ENCODE data around the gene LAMA2. TPM values are rescaled to one million over a fixed set of nuclear protein-coding genes. Genes with fewer than 3 reads are reported as not detected.

Gene LAMA2
- total RNA-seq, 1 donor from 2014 or later = 0.47 TPM

- H3K4me1 Mint-ChIP-seq = no peaks in the 10 kb centered on the region
- H3K27ac Mint-ChIP-seq = no peak overlapping the region
- no peaks in the 10 kb centered on the region for H3K9me3 Mint-ChIP-seq
- H3K27me3 Mint-ChIP-seq = peaks cover 4% of the 10 kb centered on the region
- intact Hi-C loops (cut with micrococcal nuclease) = no loop called here
- H3K4me3 Mint-ChIP-seq = no peak overlapping the region
- no peaks in the 10 kb centered on the region for H3K36me3 Mint-ChIP-seq (ENCODE audit: low read depth)
- DNase-seq = no peak
Measured at GRCh38 chr6:129184324-129184723, 301.4 kb downstream of the LAMA2 start.

GRCh38 chr6:129184808-129185366 is 301.9 kb downstream of the LAMA2 start:
- no peak for DNase-seq
- Mint-ChIP-seq H3K27ac (no peak overlapping the region), H3K27me3 (peaks cover 4% of the 10 kb centered on the region), H3K9me3 (no peaks in the 10 kb centered on the region), H3K36me3 (ENCODE audit: low read depth) (no peaks in the 10 kb centered on the region), H3K4me3 (no peak overlapping the region), H3K4me1 (no peaks in the 10 kb centered on the region)
- intact Hi-C loops (cut with micrococcal nuclease) = no loop called here

GRCh38 chr6:129186988-129187387 is 304.1 kb downstream of the LAMA2 start:
- H3K9me3 Mint-ChIP-seq = no peaks in the 10 kb centered on the region
- DNase-seq = no peak
- H3K27me3 Mint-ChIP-seq = peaks cover 2% of the 10 kb centered on the region
- no peak overlapping the region for H3K4me3 Mint-ChIP-seq
- H3K4me1 Mint-ChIP-seq = no peaks in the 10 kb centered on the region
- no peak overlapping the region for H3K27ac Mint-ChIP-seq
- intact Hi-C loops (cut with micrococcal nuclease) = no loop called here
- H3K36me3 Mint-ChIP-seq (ENCODE audit: low read depth) = no peaks in the 10 kb centered on the region

- Mint-ChIP-seq H3K4me3 (no peak overlapping the region), H3K4me1 (no peaks in the 10 kb centered on the region), H3K9me3 (no peaks in the 10 kb centered on the region), H3K27me3 (peaks cover 2% of the 10 kb centered on the region), H3K27ac (no peak overlapping the region), H3K36me3 (ENCODE audit: low read depth) (no peaks in the 10 kb centered on the region)
- DNase-seq = no peak
- intact Hi-C loops (cut with micrococcal nuclease) = no loop called here
Measured at GRCh38 chr6:129188306-129188705, 305.4 kb downstream of the LAMA2 start.

GRCh38 chr6:129188795-129189194 is 305.9 kb downstream of the LAMA2 start:
- H3K36me3 Mint-ChIP-seq (ENCODE audit: low read depth) = no peaks in the 10 kb centered on the region
- no peaks in the 10 kb centered on the region for H3K9me3 Mint-ChIP-seq
- no peak overlapping the region for H3K27ac Mint-ChIP-seq
- intact Hi-C loops (cut with micrococcal nuclease) = no loop called here
- H3K4me3 Mint-ChIP-seq = no peak overlapping the region
- DNase-seq = no peak
- no peaks in the 10 kb centered on the region for H3K4me1 Mint-ChIP-seq
- peaks cover 2% of the 10 kb centered on the region for H3K27me3 Mint-ChIP-seq

- H3K4me1 Mint-ChIP-seq = no peaks in the 10 kb centered on the region
- no peak for DNase-seq
- H3K27ac Mint-ChIP-seq = no peak overlapping the region
- no peak overlapping the region for H3K4me3 Mint-ChIP-seq
- no peaks in the 10 kb centered on the region for H3K36me3 Mint-ChIP-seq (ENCODE audit: low read depth)
- intact Hi-C loops (cut with micrococcal nuclease) = no loop called here
- H3K27me3 Mint-ChIP-seq = peaks cover 2% of the 10 kb centered on the region
- H3K9me3 Mint-ChIP-seq = no peaks in the 10 kb centered on the region
Measured at GRCh38 chr6:129189266-129189665, 306.3 kb downstream of the LAMA2 start.

- Mint-ChIP-seq H3K4me3 (no peak overlapping the region), H3K36me3 (ENCODE audit: low read depth) (no peaks in the 10 kb centered on the region), H3K9me3 (no peaks in the 10 kb centered on the region), H3K27me3 (no peaks in the 10 kb centered on the region), H3K27ac (no peak overlapping the region), H3K4me1 (no peaks in the 10 kb centered on the region)
- no peak for DNase-seq
- intact Hi-C loops (cut with micrococcal nuclease) = no loop called here
Measured at GRCh38 chr6:129191235-129191634, 308.3 kb downstream of the LAMA2 start.

- Mint-ChIP-seq H3K36me3 (ENCODE audit: low read depth) (no peaks in the 10 kb centered on the region), H3K27me3 (peaks cover 2% of the 10 kb centered on the region), H3K27ac (no peak overlapping the region), H3K9me3 (no peaks in the 10 kb centered on the region), H3K4me3 (no peak overlapping the region), H3K4me1 (no peaks in the 10 kb centered on the region)
- no peak for DNase-seq
- intact Hi-C loops (cut with micrococcal nuclease) = no loop called here
Measured at GRCh38 chr6:129192458-129192989, 309.6 kb downstream of the LAMA2 start.

- no peak for DNase-seq
- H3K4me3 Mint-ChIP-seq = no peak overlapping the region
- H3K36me3 Mint-ChIP-seq (ENCODE audit: low read depth) = no peaks in the 10 kb centered on the region
- H3K4me1 Mint-ChIP-seq = no peaks in the 10 kb centered on the region
- no peaks in the 10 kb centered on the region for H3K9me3 Mint-ChIP-seq
- intact Hi-C loops (cut with micrococcal nuclease) = no loop called here
- H3K27ac Mint-ChIP-seq = no peak overlapping the region
- H3K27me3 Mint-ChIP-seq = peaks cover 2% of the 10 kb centered on the region
Measured at GRCh38 chr6:129194306-129194941, 311.5 kb downstream of the LAMA2 start.

- H3K4me1 Mint-ChIP-seq = no peaks in the 10 kb centered on the region
- no peaks in the 10 kb centered on the region for H3K9me3 Mint-ChIP-seq
- no peaks in the 10 kb centered on the region for H3K36me3 Mint-ChIP-seq (ENCODE audit: low read depth)
- no peak overlapping the region for H3K27ac Mint-ChIP-seq
- no peak overlapping the region for H3K4me3 Mint-ChIP-seq
- DNase-seq = no peak
- H3K27me3 Mint-ChIP-seq = peaks cover 2% of the 10 kb centered on the region
- intact Hi-C loops (cut with micrococcal nuclease) = no loop called here
Measured at GRCh38 chr6:129195161-129195560, 312.2 kb downstream of the LAMA2 start.

- no peaks in the 10 kb centered on the region for H3K36me3 Mint-ChIP-seq (ENCODE audit: low read depth)
- H3K4me3 Mint-ChIP-seq = no peak overlapping the region
- intact Hi-C loops (cut with micrococcal nuclease) = no loop called here
- DNase-seq = no peak
- peaks cover 2% of the 10 kb centered on the region for H3K27me3 Mint-ChIP-seq
- H3K9me3 Mint-ChIP-seq = no peaks in the 10 kb centered on the region
- H3K27ac Mint-ChIP-seq = no peak overlapping the region
- no peaks in the 10 kb centered on the region for H3K4me1 Mint-ChIP-seq
Measured at GRCh38 chr6:129195643-129196042, 312.7 kb downstream of the LAMA2 start.

- Mint-ChIP-seq H3K9me3 (no peaks in the 10 kb centered on the region), H3K27ac (no peak overlapping the region), H3K36me3 (ENCODE audit: low read depth) (no peaks in the 10 kb centered on the region), H3K4me3 (no peak overlapping the region), H3K27me3 (peaks cover 4% of the 10 kb centered on the region), H3K4me1 (no peaks in the 10 kb centered on the region)
- DNase-seq = no peak
- intact Hi-C loops (cut with micrococcal nuclease) = no loop called here
Measured at GRCh38 chr6:129197154-129197553, 314.2 kb downstream of the LAMA2 start.

GRCh38 chr6:129200151-129200550 is 317.2 kb downstream of the LAMA2 start:
- H3K9me3 Mint-ChIP-seq = no peaks in the 10 kb centered on the region

GRCh38 chr6:129203190-129203900 is 320.4 kb downstream of the LAMA2 start:
- no peak for DNase-seq
- intact Hi-C loops (cut with micrococcal nuclease) = no loop called here

More at GRCh38 chr6:129200151-129200550, 317.2 kb downstream of the LAMA2 start:
- DNase-seq = no peak
- H3K36me3 Mint-ChIP-seq (ENCODE audit: low read depth) = no peaks in the 10 kb centered on the region
- H3K4me3 Mint-ChIP-seq = no peak overlapping the region
- H3K27ac Mint-ChIP-seq = no peak overlapping the region
- intact Hi-C loops (cut with micrococcal nuclease) = no loop called here
- peaks cover 6% of the 10 kb centered on the region for H3K27me3 Mint-ChIP-seq
- H3K4me1 Mint-ChIP-seq = no peaks in the 10 kb centered on the region

More at GRCh38 chr6:129203190-129203900, 320.4 kb downstream of the LAMA2 start:
- Mint-ChIP-seq H3K4me3 (no peak overlapping the region), H3K27ac (no peak overlapping the region), H3K36me3 (ENCODE audit: low read depth) (no peaks in the 10 kb centered on the region), H3K4me1 (no peaks in the 10 kb centered on the region), H3K9me3 (no peaks in the 10 kb centered on the region), H3K27me3 (peaks cover 4% of the 10 kb centered on the region)

All from activated CD4-positive, alpha-beta T cell treated with anti-CD3 and anti-CD28 coated beads, Interleukin-2, amount 10 ng/mL, durations not matched to agents 24 days and 14 days (primary cell).